GM12892 (cell line): ENCODE data around the gene ENAH.

Experiments used
- POLR2A ChIP-seq: IDR thresholded peaks from 2 replicates; pipeline ENCODE4 v1.6.1; 2011; ENCODE audit warnings: low read depth, low read length, control low read depth
- POLR2AphosphoS5 ChIP-seq: IDR thresholded peaks from 2 replicates; pipeline ENCODE4 v1.6.1; 2011; ENCODE audit warnings: low read depth, low read length, control low read depth
- TAF1 ChIP-seq: IDR thresholded peaks from 2 replicates; pipeline ENCODE4 v1.6.1; 2011; ENCODE audit warnings: low read depth, mild to moderate bottlenecking, control low read depth, low read length, borderline replicate concordance

GRCh38 chr1:225613006-225613405 lies 39.9 kb downstream of the ENAH start:
- TF ChIP-seq TAF1 (no peak), POLR2AphosphoS5 (no peak), POLR2A (no peak)
